22Rv1 (cell line): ENCODE results near the gene ADCY10.

Experiments used
- ZFX ChIP-seq: fragments of 450-650 bp; IDR thresholded peaks from 2 replicates; pipeline ENCODE4 v1.6.1; 2017; ENCODE audit warnings: antibody characterized with exemption, borderline replicate concordance
- TF ChIP-seq, protein P1 (sequence below): fragments of 450-650 bp; IDR thresholded peaks from 2 replicates; pipeline ENCODE4 v1.5.1; 2017; ENCODE audit warnings: mild to moderate bottlenecking

DNA sequence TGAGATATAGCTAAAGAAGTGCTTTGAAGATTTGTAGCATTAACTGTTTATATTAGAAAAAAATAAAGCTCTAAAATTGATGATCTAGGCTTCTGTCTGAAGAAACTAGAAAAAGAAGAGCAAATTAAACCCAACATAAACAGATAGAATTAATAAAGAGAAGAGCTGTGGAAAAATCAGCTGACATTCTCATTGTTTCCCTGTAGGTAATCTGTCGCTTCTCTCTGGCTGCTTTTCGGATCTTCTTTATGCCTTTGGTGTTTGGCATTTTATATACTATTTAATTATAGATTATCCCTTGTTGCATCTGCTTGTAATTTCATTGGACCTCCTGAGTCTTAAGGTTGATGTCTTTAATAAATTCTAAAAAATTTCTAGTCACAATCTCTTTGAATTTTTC lies 132.4 kb downstream of the ADCY10 start:
- TF ChIP-seq, protein P1, sequence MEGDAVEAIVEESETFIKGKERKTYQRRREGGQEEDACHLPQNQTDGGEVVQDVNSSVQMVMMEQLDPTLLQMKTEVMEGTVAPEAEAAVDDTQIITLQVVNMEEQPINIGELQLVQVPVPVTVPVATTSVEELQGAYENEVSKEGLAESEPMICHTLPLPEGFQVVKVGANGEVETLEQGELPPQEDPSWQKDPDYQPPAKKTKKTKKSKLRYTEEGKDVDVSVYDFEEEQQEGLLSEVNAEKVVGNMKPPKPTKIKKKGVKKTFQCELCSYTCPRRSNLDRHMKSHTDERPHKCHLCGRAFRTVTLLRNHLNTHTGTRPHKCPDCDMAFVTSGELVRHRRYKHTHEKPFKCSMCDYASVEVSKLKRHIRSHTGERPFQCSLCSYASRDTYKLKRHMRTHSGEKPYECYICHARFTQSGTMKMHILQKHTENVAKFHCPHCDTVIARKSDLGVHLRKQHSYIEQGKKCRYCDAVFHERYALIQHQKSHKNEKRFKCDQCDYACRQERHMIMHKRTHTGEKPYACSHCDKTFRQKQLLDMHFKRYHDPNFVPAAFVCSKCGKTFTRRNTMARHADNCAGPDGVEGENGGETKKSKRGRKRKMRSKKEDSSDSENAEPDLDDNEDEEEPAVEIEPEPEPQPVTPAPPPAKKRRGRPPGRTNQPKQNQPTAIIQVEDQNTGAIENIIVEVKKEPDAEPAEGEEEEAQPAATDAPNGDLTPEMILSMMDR, result no peak
- no peak for TF ChIP-seq ZFX
